ENCODE data around the gene ST6GAL1.
"Not testable (repeated sequence)": the region's sequence is repeated elsewhere in the genome, so short reads cannot be mapped to it uniquely, and the experiment has no call there.

ST6GAL1 gene

GRCh38 chr3:186939536-186939935 lies 9.2 kb downstream of the ST6GAL1 start:
- in situ Hi-C loops (cut with MboI; ENCODE audit: low sequenced_read_pairs): no loop called here

- in situ Hi-C loops (cut with MboI; ENCODE audit: low sequenced_read_pairs): no loop called here
Measured at GRCh38 chr3:186940967-186941366, 10.6 kb downstream of the ST6GAL1 start.

- in situ Hi-C loops (cut with MboI; ENCODE audit: low sequenced_read_pairs): no loop called here
Measured at GRCh38 chr3:186942168-186942567, 11.8 kb downstream of the ST6GAL1 start.

- in situ Hi-C loops (cut with MboI; ENCODE audit: low sequenced_read_pairs): no loop called here
Measured at GRCh38 chr3:186945255-186945823, 15.0 kb downstream of the ST6GAL1 start.

GRCh38 chr3:186946756-186947375 lies 16.5 kb downstream of the ST6GAL1 start:
- in situ Hi-C loops (cut with MboI; ENCODE audit: low sequenced_read_pairs): no loop called here

- in situ Hi-C loops (cut with MboI; ENCODE audit: low sequenced_read_pairs): no loop called here
Measured at GRCh38 chr3:186949281-186949982, 19.1 kb downstream of the ST6GAL1 start.

- in situ Hi-C loops (cut with MboI; ENCODE audit: low sequenced_read_pairs): no loop called here
Measured at GRCh38 chr3:186950402-186951093, 20.2 kb downstream of the ST6GAL1 start.

- in situ Hi-C loops (cut with MboI; ENCODE audit: low sequenced_read_pairs): no loop called here
Measured at GRCh38 chr3:186951640-186952552, 21.6 kb downstream of the ST6GAL1 start.

- in situ Hi-C loops (cut with MboI; ENCODE audit: low sequenced_read_pairs): no loop called here
Measured at GRCh38 chr3:186953011-186953487, 22.7 kb downstream of the ST6GAL1 start.

- in situ Hi-C loops (cut with MboI; ENCODE audit: low sequenced_read_pairs): not testable (repeated sequence)
Measured at GRCh38 chr3:186953992-186954699, 23.8 kb downstream of the ST6GAL1 start.

GRCh38 chr3:186955898-186956696 lies 25.8 kb downstream of the ST6GAL1 start:
- in situ Hi-C loops (cut with MboI; ENCODE audit: low sequenced_read_pairs): no loop called here

- in situ Hi-C loops (cut with MboI; ENCODE audit: low sequenced_read_pairs): no loop called here
Measured at GRCh38 chr3:186959029-186959624, 28.8 kb downstream of the ST6GAL1 start.

GRCh38 chr3:186960347-186960746 lies 30.0 kb downstream of the ST6GAL1 start:
- in situ Hi-C loops (cut with MboI; ENCODE audit: low sequenced_read_pairs): no loop called here

GRCh38 chr3:186962445-186962844 lies 32.1 kb downstream of the ST6GAL1 start:
- in situ Hi-C loops (cut with MboI; ENCODE audit: low sequenced_read_pairs): no loop called here

- in situ Hi-C loops (cut with MboI; ENCODE audit: low sequenced_read_pairs): no loop called here
Measured at GRCh38 chr3:186963636-186964035, 33.3 kb downstream of the ST6GAL1 start.

GRCh38 chr3:186964071-186964470 lies 33.7 kb downstream of the ST6GAL1 start:
- in situ Hi-C loops (cut with MboI; ENCODE audit: low sequenced_read_pairs): no loop called here

GRCh38 chr3:186964616-186965015 lies 34.3 kb downstream of the ST6GAL1 start:
- in situ Hi-C loops (cut with MboI; ENCODE audit: low sequenced_read_pairs): no loop called here

- in situ Hi-C loops (cut with MboI; ENCODE audit: low sequenced_read_pairs): no loop called here
Measured at GRCh38 chr3:186965141-186965879, 35.0 kb downstream of the ST6GAL1 start.
